DND-41 (cell line): ENCODE data around the gene NT5C1A.

ENCODE experiments used
- CTCF ChIP-seq: IDR thresholded peaks from 2 replicates; pipeline ENCODE4 v1.5.1; 2012; ENCODE audit warnings: borderline replicate concordance, low read length, moderate library complexity, mild to moderate bottlenecking; ENCODE audit not compliant: poor library complexity, severe bottlenecking; ENCODE audit errors: extremely low read depth
- EZH2 ChIP-seq: IDR thresholded peaks from 3 replicates; pipeline ENCODE4 v1.6.1; 2012; ENCODE audit warnings: borderline replicate concordance, low read depth, mild to moderate bottlenecking, moderate library complexity, low read length, inconsistent platforms; ENCODE audit not compliant: severe bottlenecking

- TF ChIP-seq CTCF (no peak), EZH2 (no peak)
These were observed 22.1 kb upstream of the NT5C1A start for GRCh38 chr1:39694026-39694425.
